Sigmoid colon (tissue), 7 donors: ENCODE results near the gene TRPT1. TPM values are rescaled to one million over a fixed set of nuclear protein-coding genes. Genes with fewer than 3 reads are reported as not detected.

Experiments used
- DNase-seq: peaks from one replicate; pipeline ENCODE4 v3.0.0-alpha.2; 2019
- H3K27ac ChIP-seq, 4 donors: fragments of 200-600 bp; sonication (generic); one replicate each; pipeline ENCODE4 v1.5.1; 2016 to 2019; ENCODE audit warnings: mild to moderate bottlenecking in 1 of 4
- H3K27me3 ChIP-seq, 3 donors: fragments of 200-600 bp; sonication (generic); one replicate each; pipeline ENCODE4 v1.5.1; 2019; ENCODE audit warnings: mild to moderate bottlenecking in 1 of 3
- H3K36me3 ChIP-seq, 4 donors: fragments of 200-600 bp; sonication (generic); one replicate each; pipeline ENCODE4 v1.5.1; 2016 to 2019
- H3K4me1 ChIP-seq, 4 donors: fragments of 200-600 bp; sonication (generic); one replicate each; pipeline ENCODE4 v1.5.1; 2017 to 2019
- H3K4me3 ChIP-seq, 4 donors: fragments of 200-600 bp; sonication (generic); one replicate each; pipeline ENCODE4 v1.5.1; 2017 to 2019; ENCODE audit warnings: mild to moderate bottlenecking in 2 of 4, moderate library complexity in 1 of 4
- H3K9me3 ChIP-seq, 4 donors: fragments of 200-600 bp in 3 of 4; sonication (generic) in 3 of 4; one replicate each; pipeline versions ENCODE4 v1.5.1 to v1.6.1; 2013 to 2019
- EP300 ChIP-seq, 4 donors: sonication (generic); formaldehyde crosslinking; IDR thresholded peaks; one replicate each; pipeline ENCODE4 v1.6.1; 2017; ENCODE audit warnings: antibody characterized with exemption in 4 of 4
- POLR2A ChIP-seq, 2 donors: fragments of 450-650 bp; IDR thresholded peaks; one replicate each; pipeline ENCODE4 v1.6.1; 2016; ENCODE audit warnings: antibody characterized with exemption in 2 of 2, mild to moderate bottlenecking in 2 of 2, moderate library complexity in 2 of 2
- POLR2AphosphoS5 ChIP-seq, 4 donors: sonication (generic); formaldehyde crosslinking; IDR thresholded peaks; one replicate each; pipeline ENCODE4 v1.6.1; 2017; ENCODE audit warnings: antibody characterized with exemption in 4 of 4
- WGBS, 2 donors: extraction: QIAGEN DNeasy Blood & Tissue Kit; methylation state at CpG; one replicate each; pipeline ENCODE4 v1.1.7; 2013; 5-methylcytosine and 5-hydroxymethylcytosine counted together
- intact Hi-C: fragments of 100-400 bp; cut with DNase I; formaldehyde crosslinking; loops from one replicate; pipeline ENCODE4 v1.15.1; 2023
- polyA plus RNA-seq, 3 donors: library from polyadenylated mRNA; stranded (reverse); fragments of 200-250 nt; gene quantifications; one replicate each; pipeline ENCODE4 v1.2.3, GENCODE V29; 2013
- total RNA-seq, 4 donors: library from RNA; depleted of rRNA; stranded (reverse); fragments of >200 nt; gene quantifications; one replicate each; pipeline ENCODE4 v1.1.0, GENCODE V29; 2016
- TF ChIP-seq, protein P1 (sequence below), 4 experiments: fragments of 450-650 bp in 3 of 4; fragments of 200-600 bp in 1 of 4; IDR thresholded peaks; one replicate each; pipeline ENCODE4 v1.5.1; 2016 to 2019; ENCODE audit warnings: antibody characterized with exemption in 4 of 4, mild to moderate bottlenecking in 3 of 4, moderate library complexity in 2 of 4
- donor health status: healthy with polysubstance abuse.
- donor health status: Bipolar disorder and iron deficiency.
- donor health status: healthy.

Gene TRPT1
- total and polyA plus RNA-seq, 7 donors: 45.7 to 82.8 (median 79.2) TPM

GRCh38 chr11:64251016-64251752, 25.2 kb upstream of the TRPT1 start, which contains the start of gene PLCB3:
Gene PLCB3, plus strand, starts transcription at chr11:64251530. Its CDS starts 120 bp downstream, at chr11:64251650.
- peak within 1 kb of the TSS; percentile 73 to 85 (median 79) for H3K27ac ChIP-seq
- H3K4me1 ChIP-seq: peaks cover 0 to 49% (median 32%) of the 10 kb centered on the region in 4 donors
- 1% methylated on average over 75 of the region's 75 CpGs for WGBS, 2 donors
- no peaks in the 10 kb centered on the region for H3K27me3 ChIP-seq
- H3K4me3 ChIP-seq: peak within 1 kb of the TSS; percentile 68 to 93 (median 79)
- intact Hi-C loops: no loop called here
- peak; percentile 79 for DNase-seq
- no peaks in the 10 kb centered on the region for H3K9me3 ChIP-seq
- no peak for TF ChIP-seq POLR2A (IDR thresholded peaks at IDR 0.05)
- TF ChIP-seq, protein P1, sequence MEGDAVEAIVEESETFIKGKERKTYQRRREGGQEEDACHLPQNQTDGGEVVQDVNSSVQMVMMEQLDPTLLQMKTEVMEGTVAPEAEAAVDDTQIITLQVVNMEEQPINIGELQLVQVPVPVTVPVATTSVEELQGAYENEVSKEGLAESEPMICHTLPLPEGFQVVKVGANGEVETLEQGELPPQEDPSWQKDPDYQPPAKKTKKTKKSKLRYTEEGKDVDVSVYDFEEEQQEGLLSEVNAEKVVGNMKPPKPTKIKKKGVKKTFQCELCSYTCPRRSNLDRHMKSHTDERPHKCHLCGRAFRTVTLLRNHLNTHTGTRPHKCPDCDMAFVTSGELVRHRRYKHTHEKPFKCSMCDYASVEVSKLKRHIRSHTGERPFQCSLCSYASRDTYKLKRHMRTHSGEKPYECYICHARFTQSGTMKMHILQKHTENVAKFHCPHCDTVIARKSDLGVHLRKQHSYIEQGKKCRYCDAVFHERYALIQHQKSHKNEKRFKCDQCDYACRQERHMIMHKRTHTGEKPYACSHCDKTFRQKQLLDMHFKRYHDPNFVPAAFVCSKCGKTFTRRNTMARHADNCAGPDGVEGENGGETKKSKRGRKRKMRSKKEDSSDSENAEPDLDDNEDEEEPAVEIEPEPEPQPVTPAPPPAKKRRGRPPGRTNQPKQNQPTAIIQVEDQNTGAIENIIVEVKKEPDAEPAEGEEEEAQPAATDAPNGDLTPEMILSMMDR (IDR thresholded peaks at IDR 0.05): peak; percentile 64 to 90 (median 71)
- peak in 2 of 4 donors; percentile 39 to 43 for TF ChIP-seq POLR2AphosphoS5 (IDR thresholded peaks at IDR 0.05)
- peaks cover 3 to 17% (median 11%) of the 10 kb centered on the region in 4 donors for H3K36me3 ChIP-seq

DNA sequence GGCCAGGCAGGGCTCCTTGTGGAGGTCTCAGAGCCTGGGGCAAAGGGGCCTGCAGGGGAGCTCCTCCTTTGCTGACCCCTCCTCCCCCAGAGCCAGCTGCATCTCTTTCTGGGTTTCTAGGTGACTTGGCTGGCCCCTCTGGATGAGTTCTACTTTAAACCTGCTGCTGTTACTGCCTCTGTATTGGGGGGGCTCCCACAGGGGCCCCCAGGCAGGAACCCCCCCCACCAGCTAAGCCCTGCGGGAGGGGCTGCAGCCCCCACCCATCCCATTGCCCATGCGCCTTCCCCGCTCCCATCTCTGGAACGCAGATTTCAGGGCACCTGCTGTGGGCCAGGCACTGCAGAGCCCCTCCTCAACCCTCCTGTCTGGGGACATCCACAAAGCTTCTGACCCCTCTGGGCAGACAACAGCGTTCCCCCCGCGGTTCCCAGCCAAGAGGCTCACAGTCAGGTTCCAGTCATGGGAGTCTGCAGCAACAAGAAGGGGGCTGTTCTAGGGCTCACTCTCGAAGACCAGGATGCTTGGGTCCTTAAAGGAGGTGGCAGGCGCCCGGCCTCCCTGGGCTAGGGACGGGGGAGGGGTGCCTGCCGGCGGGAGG, 24.5 kb upstream of the TRPT1 start:
- no peaks in the 10 kb centered on the region for H3K9me3 ChIP-seq
- peaks cover 0 to 11% (median 7%) of the 10 kb centered on the region in 4 donors for H3K36me3 ChIP-seq
- H3K4me3 ChIP-seq: peak overlapping the region; percentile 37 to 93 (median 76)
- TF ChIP-seq POLR2AphosphoS5 (IDR thresholded peaks at IDR 0.05) (no peak), EP300 (IDR thresholded peaks at IDR 0.05) (no peak), POLR2A (IDR thresholded peaks at IDR 0.05) (no peak)
- TF ChIP-seq, protein P1 (IDR thresholded peaks at IDR 0.05): no peak
- no peak for DNase-seq
- intact Hi-C loops: no loop called here
- no peaks in the 10 kb centered on the region for H3K27me3 ChIP-seq
- H3K4me1 ChIP-seq: peaks cover 0 to 56% (median 38%) of the 10 kb centered on the region in 4 donors
- peak overlapping the region; percentile 73 to 85 (median 79) for H3K27ac ChIP-seq
- WGBS, 2 donors: 22 to 25% methylated on average over 13 of the region's 13 CpGs

DNA sequence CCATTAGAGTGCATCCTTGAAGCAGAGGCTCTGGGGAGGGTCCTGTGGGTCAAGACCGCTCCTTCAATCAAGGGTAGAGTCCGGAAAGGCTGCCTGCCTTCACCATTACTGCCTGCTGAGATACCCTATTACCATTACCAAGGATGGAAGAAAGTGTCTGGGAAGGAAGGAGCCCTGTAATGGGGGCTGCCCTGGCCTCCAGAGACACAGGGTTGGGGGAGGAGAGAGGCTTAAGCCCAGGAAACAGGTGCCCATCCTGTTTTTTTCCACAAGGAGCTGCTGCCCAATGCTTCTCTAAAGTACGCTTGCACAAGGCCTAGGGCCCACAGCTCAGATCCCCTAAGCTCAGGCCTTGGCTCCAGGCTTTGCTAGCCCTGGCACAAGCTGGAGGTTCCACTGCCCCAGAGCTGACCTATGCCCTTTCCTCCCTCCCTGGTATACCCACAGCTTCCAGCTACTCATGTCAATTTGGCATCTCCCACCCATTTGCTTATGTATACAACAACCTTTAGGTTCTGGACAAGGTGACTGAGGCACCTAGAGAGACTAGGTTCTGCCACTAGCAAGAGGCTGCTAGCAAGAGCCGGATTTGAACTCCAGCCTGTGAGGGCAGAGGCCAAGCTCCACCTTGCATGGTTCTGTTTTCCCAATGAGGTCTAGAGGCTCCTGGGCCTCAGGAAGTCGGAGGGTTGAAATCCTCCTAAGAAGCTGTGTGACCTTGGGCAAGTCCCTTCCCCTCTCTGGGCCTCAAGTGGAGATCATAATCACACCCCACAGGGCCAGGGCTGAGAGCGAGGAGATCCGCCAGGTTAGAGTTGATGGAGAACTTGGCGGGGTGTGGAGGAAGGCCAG, 23.8 kb upstream of the TRPT1 start:
- intact Hi-C loops: loop anchor here (5.0 kb wide), 1 partner anchor 53 kb away; the partner anchor contains the start of gene CATSPERZ

DNA sequence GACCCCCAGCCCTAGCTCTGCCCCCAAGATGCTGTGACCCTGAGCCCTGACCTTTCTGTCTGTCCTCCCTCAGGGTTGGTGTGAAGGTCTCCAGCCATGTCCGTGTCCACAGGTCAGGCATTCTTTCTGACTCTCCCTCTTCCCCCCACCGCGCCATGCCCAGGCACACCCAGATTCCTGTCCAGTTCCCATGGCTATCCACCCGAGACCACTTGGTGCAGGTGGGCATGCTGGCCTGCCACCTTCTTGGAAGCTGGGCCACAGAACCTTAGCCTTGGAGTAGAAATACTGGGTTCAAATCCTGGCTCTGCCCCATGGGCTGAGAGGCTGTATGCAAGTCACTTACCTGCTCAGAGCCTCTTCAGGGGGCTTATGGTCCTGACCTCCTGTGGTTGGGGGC, 23.1 kb upstream of the TRPT1 start:
- no peaks in the 10 kb centered on the region for H3K9me3 ChIP-seq
- intact Hi-C loops: loop anchor here (5.0 kb wide), 1 partner anchor 53 kb away; the partner anchor contains the start of gene CATSPERZ
- no peak for TF ChIP-seq EP300 (IDR thresholded peaks at IDR 0.05)
- no peak for TF ChIP-seq POLR2A (IDR thresholded peaks at IDR 0.05)
- H3K36me3 ChIP-seq: peaks cover 0 to 2% (median 0%) of the 10 kb centered on the region in 4 donors
- WGBS, 2 donors: 93 to 94% methylated on average over 4 of the region's 4 CpGs
- peaks cover 0 to 68% (median 46%) of the 10 kb centered on the region in 4 donors for H3K4me1 ChIP-seq
- no peaks in the 10 kb centered on the region for H3K27me3 ChIP-seq
- no peak for DNase-seq
- H3K27ac ChIP-seq: no peak overlapping the region
- H3K4me3 ChIP-seq: no peak overlapping the region

More for the DNA sequence above, 23.8 kb upstream of the TRPT1 start:
- peaks cover 0 to 63% (median 45%) of the 10 kb centered on the region in 4 donors for H3K4me1 ChIP-seq
- no peak overlapping the region for H3K4me3 ChIP-seq
- TF ChIP-seq EP300 (IDR thresholded peaks at IDR 0.05): no peak
- no peak for TF ChIP-seq POLR2A (IDR thresholded peaks at IDR 0.05)
- TF ChIP-seq, protein P1 (IDR thresholded peaks at IDR 0.05): no peak
- TF ChIP-seq POLR2AphosphoS5 (IDR thresholded peaks at IDR 0.05): no peak
- no peak for DNase-seq
- no peaks in the 10 kb centered on the region for H3K9me3 ChIP-seq
- H3K27ac ChIP-seq: no peak overlapping the region
- WGBS, 2 donors: 88 to 89% methylated on average over 8 of the region's 8 CpGs
- H3K27me3 ChIP-seq: no peaks in the 10 kb centered on the region
- peaks cover 0 to 5% (median 2%) of the 10 kb centered on the region in 4 donors for H3K36me3 ChIP-seq
